Right ventricle myocardium superior (tissue), 1 donor: ENCODE data around the gene ASPHD2. TPM values are rescaled to one million over a fixed set of nuclear protein-coding genes. Genes with fewer than 3 reads are reported as not detected.

Source experiments
- ATAC-seq: fragments of 200-7000 bp; cut with Tn5 transposase; one replicate; pipeline ENCODE4 v1.9.1; 2020; ENCODE audit warnings: mild to moderate bottlenecking; ENCODE audit not compliant: poor library complexity
- DNase-seq: peaks from one replicate; pipeline ENCODE4 v3.0.0-alpha.2; 2020
- intact Hi-C: fragments of 100-400 bp; cut with DNase I; formaldehyde crosslinking; loops from one replicate; pipeline ENCODE4 v1.11.2; 2022
- total RNA-seq: library from RNA; stranded (reverse); fragmentation: NEBNext Ultra II Directional; extraction: Animal tissue kit (Norgen Biotek cat#: 25700); gene quantifications from one replicate; pipeline ENCODE4 v1.2.1, GENCODE V29; 2021
- donor health status: DM: no; HTN: yes; CAD: no; lungs with severe emphysema.

The ASPHD2 gene
- total RNA-seq, 1 donor from 2014 or later: not detected

GRCh38 chr22:26483439-26484359 is 54.6 kb downstream of the ASPHD2 start, which contains the start of the genes HPS4 and SRRD:
Gene HPS4 (minus strand): TSS chr22:26483783. CDS start chr22:26481762, 2,021 bp downstream.
Gene SRRD (plus strand): TSS chr22:26483877. CDS start chr22:26483891, 14 bp downstream.
- ATAC-seq: peak; percentile 98
- intact Hi-C loops: loop anchor here (5.0 kb wide), 1 partner anchor 109 kb away; the partner anchor contains the start of gene TPST2
- DNase-seq: peak; percentile 95

- DNase-seq (no peak), ATAC-seq (no peak)
- intact Hi-C loops: loop anchor here (5.0 kb wide), 1 partner anchor 108 kb away; the partner anchor contains the start of gene TPST2
Measured at GRCh38 chr22:26484360-26484706, 55.3 kb downstream of the ASPHD2 start.

- intact Hi-C loops: no loop called here
- ATAC-seq: no peak
- no peak for DNase-seq
Measured at GRCh38 chr22:26485013-26485412, 56.0 kb downstream of the ASPHD2 start.

DNA sequence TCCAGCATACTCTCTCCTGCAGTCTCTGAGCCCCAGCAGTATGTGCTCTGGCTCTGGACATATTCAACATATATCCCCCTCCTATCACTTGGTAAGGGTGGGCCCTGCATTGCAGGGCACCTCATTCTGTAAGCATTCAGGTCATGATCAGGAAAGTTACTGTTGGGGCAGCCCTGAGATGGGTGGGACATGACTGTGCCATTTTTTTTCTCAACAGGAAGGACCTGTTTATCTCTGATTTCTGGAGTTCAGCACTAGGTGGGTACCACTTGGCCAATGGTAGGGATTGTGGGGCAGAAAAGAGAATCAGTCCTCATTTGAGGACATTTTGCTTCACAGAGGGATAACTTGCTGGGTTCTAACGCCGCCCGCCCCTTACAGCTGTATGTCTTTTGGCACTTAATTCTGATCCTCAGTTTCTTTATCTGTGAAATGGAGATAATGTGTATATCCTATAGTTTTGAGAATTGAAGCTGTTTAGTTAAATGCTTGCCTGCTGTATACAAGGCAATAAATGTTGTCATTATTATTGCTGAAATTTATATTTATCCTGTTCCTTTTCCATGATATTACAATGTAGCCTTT is 56.8 kb downstream of the ASPHD2 start:
- ATAC-seq (no peak), DNase-seq (no peak)
- intact Hi-C loops: no loop called here

DNA sequence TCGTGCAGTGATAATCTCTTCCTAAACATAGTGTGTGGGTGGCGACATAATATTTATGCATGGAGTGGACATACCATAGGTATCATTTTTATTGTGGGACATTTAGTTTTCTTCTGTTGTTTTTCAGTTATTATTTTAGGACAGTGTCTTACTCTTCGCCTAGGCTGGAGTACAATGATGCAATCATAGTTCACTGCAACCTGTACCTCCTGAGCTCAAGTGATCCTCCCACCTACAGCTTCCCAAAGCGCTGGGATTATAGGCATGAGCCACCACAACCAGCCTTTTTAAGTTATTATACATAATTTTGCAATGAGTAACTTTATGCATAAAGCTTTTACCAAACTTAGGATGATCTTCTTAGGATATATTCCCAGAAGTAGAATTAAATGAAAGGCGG is 57.3 kb downstream of the ASPHD2 start:
- intact Hi-C loops: no loop called here
- ATAC-seq (no peak), DNase-seq (no peak)

GRCh38 chr22:26487996-26488395 is 58.9 kb downstream of the ASPHD2 start:
- ATAC-seq (no peak), DNase-seq (no peak)
- intact Hi-C loops: no loop called here

DNA sequence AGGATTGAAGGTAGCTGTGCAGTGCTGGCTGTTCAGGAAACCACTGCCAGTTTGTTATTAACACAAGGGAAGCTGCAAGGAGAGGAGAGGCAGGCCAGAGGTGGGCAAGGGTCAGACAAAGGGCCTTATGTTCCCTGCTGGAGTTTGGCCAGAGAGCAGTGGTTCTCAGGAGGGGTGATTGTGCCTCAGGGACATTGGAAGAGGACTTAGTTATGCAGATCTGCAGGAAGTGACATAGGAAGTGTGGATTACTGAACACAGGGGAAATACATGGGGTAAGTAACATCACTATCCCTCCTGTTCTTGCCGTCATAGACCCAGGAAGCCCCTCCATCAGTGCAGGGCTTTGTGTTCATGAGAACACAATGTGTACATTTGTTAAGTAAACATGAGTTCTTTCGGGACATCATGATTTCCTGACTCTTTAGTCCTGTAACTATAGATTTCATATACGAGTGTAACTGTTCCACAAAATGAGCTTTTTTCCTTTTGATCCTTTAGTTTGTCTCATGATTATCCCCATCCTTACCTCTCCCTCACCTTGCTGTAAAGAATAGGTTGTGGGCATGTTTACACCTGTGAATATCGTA is 60.5 kb downstream of the ASPHD2 start:
- no peak for ATAC-seq
- intact Hi-C loops: no loop called here
- DNase-seq: no peak

DNA sequence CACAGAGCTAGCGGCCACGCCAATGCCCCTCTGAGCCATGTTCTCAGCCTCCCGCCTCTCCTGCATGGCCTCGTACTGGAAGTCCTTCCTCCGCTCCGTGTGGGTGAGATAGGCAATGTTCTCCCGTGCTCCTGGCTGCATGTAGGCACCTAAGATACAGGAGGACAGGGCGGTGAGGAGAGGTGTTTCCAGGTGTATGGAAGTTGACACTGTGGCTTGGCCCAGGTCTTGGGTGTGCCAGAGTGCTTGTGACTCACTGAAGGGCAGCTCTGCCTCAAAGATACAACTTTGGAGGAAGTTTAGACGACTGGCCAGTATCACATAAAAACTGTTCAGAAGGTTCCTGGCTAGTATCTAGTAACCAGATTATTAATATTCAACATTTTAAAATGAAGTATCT is 63.2 kb downstream of the ASPHD2 start:
- intact Hi-C loops: no loop called here
- no peak for DNase-seq
- no peak for ATAC-seq

DNA sequence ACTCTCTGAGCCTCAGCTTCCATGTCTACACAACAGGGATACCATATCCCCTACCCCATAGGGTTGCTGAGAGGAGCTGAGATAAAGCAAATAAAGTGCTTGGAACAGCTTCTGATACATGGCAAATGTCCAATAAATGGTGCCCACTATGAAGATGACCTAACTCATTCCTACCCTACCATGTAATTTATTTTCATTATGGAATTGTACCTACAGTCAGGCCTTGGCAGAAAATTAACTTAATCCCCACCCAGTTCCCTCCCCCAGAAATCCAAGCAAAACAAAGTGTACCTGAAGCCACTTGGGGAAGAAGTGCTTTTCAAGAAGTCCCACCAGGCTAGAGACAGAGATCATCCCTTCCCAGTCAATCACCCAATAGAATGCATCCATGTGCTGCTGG is 65.4 kb downstream of the ASPHD2 start:
- no peak for DNase-seq
- intact Hi-C loops: no loop called here
- no peak for ATAC-seq

Other genes starting within 250 kb of the ASPHD2 start
- gene HPS4, start 54.5 kb downstream of the ASPHD2 start, total RNA-seq: 8.3 TPM
- 23.2 TPM for gene SRRD, start 54.6 kb downstream of the ASPHD2 start, total RNA-seq
- gene TFIP11, start 83.2 kb downstream of the ASPHD2 start, total RNA-seq: 23.9 TPM
- 30.1 TPM for gene TPST2, start 160.9 kb downstream of the ASPHD2 start, total RNA-seq
- gene CRYBB1, start 188.8 kb downstream of the ASPHD2 start, total RNA-seq: 0.65 TPM
- gene CRYBA4, start 192.7 kb downstream of the ASPHD2 start, total RNA-seq: not detected
- gene MIAT, start 228.3 kb downstream of the ASPHD2 start, total RNA-seq: 0.48 TPM